ENCODE results near the gene COL16A1. TPM values are rescaled to one million over a fixed set of nuclear protein-coding genes. Genes with fewer than 3 reads are reported as not detected.

COL16A1 gene
- total and polyA plus RNA-seq, 2 of the 13 experiments (the other 11 are each of a cell fraction or from before 2014, with no cell fraction given): 4.3 to 12.2 TPM

DNA sequence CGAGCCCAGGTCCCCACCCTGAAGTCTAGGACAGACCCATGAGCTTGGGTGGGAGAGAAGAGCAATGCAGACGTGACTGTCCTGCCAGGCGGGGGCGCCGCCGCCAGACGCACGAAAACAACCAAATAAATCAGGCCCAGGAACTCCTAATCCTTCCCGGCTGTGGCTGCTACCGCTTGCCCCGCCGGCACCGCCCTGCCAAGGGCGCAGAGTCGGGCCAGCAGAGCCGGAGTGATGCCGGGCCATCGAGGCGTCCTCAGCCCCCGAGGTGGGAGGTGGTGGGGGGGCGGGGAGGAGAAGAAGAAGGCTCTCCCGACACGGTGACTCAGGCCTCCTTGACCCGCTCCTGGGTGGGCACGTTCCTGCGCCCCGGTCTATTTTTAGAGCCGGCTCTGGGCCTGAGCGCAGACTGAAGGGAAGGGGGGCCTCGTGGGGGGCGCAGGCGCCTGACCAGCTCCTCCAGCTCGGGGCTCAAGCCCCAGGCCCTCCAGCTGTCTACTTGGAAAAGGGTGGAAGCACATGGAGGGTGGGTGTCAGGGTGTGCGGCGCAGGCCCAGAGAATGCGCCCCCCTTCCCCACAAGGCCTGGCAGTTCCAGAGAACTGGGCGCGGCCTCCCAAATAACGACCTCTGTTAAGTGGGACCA is 10.7 kb upstream of the COL16A1 start (continued):
- TF ChIP-seq TGIF2 (CRISPR knock-in tag; IDR thresholded peaks at IDR 0.05): no peak
- no peak for TF ChIP-seq ZNF841 (CRISPR knock-in tag; IDR thresholded peaks at IDR 0.05; ENCODE audit: borderline replicate concordance)
- TF ChIP-seq SRSF9 (IDR thresholded peaks at IDR 0.05; ENCODE audit: borderline replicate concordance, insufficient read depth, low read depth, low read length, poor library complexity, severe bottlenecking): no peak
- no peak for TF ChIP-seq REPIN1 (CRISPR knock-in tag; IDR thresholded peaks at IDR 0.05; ENCODE audit: borderline replicate concordance, low read depth)
- TF ChIP-seq KDM2A (CRISPR knock-in tag; IDR thresholded peaks at IDR 0.05; ENCODE audit: borderline replicate concordance, low read depth): peak; percentile 55; the same call in 1 of the 2 replicates
- no peak for TF ChIP-seq ZNF317 (CRISPR knock-in tag; IDR thresholded peaks at IDR 0.05)
- no peak for TF ChIP-seq ETV5 (CRISPR knock-in tag; IDR thresholded peaks at IDR 0.05; ENCODE audit: borderline replicate concordance)
- TF ChIP-seq, protein P1, sequence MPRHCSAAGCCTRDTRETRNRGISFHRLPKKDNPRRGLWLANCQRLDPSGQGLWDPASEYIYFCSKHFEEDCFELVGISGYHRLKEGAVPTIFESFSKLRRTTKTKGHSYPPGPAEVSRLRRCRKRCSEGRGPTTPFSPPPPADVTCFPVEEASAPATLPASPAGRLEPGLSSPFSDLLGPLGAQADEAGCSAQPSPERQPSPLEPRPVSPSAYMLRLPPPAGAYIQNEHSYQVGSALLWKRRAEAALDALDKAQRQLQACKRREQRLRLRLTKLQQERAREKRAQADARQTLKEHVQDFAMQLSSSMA (CRISPR knock-in tag; IDR thresholded peaks at IDR 0.05): 0 out of 2 replicates have a peak, but pooled peaks have one; percentile 19
- no peak for TF ChIP-seq ZNF12 (CRISPR knock-in tag; IDR thresholded peaks at IDR 0.05)
- TF ChIP-seq, protein P2, sequence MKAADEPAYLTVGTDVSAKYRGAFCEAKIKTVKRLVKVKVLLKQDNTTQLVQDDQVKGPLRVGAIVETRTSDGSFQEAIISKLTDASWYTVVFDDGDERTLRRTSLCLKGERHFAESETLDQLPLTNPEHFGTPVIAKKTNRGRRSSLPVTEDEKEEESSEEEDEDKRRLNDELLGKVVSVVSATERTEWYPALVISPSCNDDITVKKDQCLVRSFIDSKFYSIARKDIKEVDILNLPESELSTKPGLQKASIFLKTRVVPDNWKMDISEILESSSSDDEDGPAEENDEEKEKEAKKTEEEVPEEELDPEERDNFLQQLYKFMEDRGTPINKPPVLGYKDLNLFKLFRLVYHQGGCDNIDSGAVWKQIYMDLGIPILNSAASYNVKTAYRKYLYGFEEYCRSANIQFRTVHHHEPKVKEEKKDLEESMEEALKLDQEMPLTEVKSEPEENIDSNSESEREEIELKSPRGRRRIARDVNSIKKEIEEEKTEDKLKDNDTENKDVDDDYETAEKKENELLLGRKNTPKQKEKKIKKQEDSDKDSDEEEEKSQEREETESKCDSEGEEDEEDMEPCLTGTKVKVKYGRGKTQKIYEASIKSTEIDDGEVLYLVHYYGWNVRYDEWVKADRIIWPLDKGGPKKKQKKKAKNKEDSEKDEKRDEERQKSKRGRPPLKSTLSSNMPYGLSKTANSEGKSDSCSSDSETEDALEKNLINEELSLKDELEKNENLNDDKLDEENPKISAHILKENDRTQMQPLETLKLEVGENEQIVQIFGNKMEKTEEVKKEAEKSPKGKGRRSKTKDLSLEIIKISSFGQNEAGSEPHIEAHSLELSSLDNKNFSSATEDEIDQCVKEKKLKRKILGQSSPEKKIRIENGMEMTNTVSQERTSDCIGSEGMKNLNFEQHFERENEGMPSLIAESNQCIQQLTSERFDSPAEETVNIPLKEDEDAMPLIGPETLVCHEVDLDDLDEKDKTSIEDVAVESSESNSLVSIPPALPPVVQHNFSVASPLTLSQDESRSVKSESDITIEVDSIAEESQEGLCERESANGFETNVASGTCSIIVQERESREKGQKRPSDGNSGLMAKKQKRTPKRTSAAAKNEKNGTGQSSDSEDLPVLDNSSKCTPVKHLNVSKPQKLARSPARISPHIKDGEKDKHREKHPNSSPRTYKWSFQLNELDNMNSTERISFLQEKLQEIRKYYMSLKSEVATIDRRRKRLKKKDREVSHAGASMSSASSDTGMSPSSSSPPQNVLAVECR (CRISPR knock-in tag; IDR thresholded peaks at IDR 0.05; ENCODE audit: borderline replicate concordance): no peak; the same call in 1 of the 2 replicates
- peak; percentile 28 for TF ChIP-seq XRCC5 (optimal IDR thresholded peaks at IDR 0.05; ENCODE audit: low read length)
- TF ChIP-seq, protein P3, sequence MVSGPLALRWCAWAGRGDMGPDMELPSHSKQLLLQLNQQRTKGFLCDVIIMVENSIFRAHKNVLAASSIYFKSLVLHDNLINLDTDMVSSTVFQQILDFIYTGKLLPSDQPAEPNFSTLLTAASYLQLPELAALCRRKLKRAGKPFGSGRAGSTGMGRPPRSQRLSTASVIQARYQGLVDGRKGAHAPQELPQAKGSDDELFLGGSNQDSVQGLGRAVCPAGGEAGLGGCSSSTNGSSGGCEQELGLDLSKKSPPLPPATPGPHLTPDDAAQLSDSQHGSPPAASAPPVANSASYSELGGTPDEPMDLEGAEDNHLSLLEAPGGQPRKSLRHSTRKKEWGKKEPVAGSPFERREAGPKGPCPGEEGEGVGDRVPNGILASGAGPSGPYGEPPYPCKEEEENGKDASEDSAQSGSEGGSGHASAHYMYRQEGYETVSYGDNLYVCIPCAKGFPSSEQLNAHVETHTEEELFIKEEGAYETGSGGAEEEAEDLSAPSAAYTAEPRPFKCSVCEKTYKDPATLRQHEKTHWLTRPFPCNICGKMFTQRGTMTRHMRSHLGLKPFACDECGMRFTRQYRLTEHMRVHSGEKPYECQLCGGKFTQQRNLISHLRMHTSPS (CRISPR knock-in tag; IDR thresholded peaks at IDR 0.05; ENCODE audit: low read depth): no peak
- TF ChIP-seq, protein P4, sequence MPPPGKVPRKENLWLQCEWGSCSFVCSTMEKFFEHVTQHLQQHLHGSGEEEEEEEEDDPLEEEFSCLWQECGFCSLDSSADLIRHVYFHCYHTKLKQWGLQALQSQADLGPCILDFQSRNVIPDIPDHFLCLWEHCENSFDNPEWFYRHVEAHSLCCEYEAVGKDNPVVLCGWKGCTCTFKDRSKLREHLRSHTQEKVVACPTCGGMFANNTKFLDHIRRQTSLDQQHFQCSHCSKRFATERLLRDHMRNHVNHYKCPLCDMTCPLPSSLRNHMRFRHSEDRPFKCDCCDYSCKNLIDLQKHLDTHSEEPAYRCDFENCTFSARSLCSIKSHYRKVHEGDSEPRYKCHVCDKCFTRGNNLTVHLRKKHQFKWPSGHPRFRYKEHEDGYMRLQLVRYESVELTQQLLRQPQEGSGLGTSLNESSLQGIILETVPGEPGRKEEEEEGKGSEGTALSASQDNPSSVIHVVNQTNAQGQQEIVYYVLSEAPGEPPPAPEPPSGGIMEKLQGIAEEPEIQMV (CRISPR knock-in tag; IDR thresholded peaks at IDR 0.05; ENCODE audit: low read depth): no peak
- TF ChIP-seq ZKSCAN1 (IDR thresholded peaks at IDR 0.05; ENCODE audit: low read length): no peak
- TF ChIP-seq GATA4 (IDR thresholded peaks at IDR 0.05; ENCODE audit: borderline replicate concordance, low read depth): no peak
- TF ChIP-seq ZNF615 (CRISPR knock-in tag; IDR thresholded peaks at IDR 0.05; ENCODE audit: borderline replicate concordance): no peak
